Uterine smooth muscle cell (primary cell): ENCODE results near the gene PTMS. TPM values are rescaled to one million over a fixed set of nuclear protein-coding genes. Genes with fewer than 3 reads are reported as not detected.

ENCODE experiments used
- total RNA-seq: library from RNA; depleted of rRNA; stranded (reverse); fragments of >200 nt; gene quantifications from 2 replicates; pipeline ENCODE4 v1.2.3, GENCODE V29; 2014

Gene PTMS, protein sequence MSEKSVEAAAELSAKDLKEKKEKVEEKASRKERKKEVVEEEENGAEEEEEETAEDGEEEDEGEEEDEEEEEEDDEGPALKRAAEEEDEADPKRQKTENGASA
- total RNA-seq, result 60.1 and 63.5 TPM in 2 replicates

GRCh38 chr12:6765634-6766581, at the start of gene PTMS:
Gene PTMS, plus strand, starts transcription at chr12:6766363. Its CDS starts 343 bp downstream, at chr12:6766706.

GRCh38 chr12:6723607-6724408, 42.4 kb upstream of the PTMS start, which contains the start of gene COPS7A:
Gene COPS7A, plus strand, starts transcription at chr12:6724046. Its CDS starts 611 bp downstream, at chr12:6724657.

DNA sequence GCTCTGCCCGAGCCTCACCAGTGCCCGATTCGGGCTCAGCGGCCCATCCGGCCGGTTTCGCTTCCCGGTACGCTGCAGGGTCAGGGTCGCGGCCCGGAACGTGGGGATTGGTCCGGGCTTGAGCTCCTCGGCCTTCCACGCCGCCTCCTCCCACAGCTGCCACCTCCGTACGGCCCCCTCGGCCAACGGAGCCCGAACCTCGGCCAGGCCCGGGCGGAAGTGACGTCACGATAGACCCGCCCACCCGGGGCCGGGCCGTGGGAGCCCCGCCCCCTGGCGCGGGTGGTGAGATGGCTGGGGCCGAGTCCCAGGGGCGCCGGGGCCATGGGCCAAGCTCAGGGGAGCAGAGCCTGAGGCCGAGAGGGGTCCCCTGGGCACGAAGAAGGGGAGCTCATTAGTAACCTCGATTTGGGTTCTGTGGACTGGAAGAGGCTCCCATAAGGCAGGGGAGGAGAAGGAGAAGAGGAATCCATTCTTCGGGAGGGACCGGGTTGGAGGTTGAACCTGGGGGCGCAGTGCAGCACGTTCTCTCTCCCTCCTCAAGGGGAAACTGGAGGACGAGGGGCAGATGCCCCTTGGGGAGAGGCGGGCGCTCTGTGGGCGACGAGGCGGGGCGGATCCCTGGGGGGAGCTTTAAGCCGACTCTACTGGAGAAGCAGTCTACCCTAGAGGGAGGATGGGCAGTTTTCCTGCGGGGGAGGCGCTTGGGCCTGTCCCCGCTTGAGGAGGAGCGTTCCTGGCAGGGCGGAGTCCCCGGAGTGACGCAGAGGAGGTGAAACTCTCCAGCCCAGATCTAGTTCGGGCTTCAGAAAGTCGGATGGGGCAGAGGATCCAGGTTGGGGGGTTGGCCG, 13.0 kb upstream of the PTMS start, which contains the start of gene MLF2:
TSS of gene MLF2 (minus strand) at position 221 of the 851 bp plus-strand sequence. CDS start 807 bp downstream, outside the sequence.

DNA sequence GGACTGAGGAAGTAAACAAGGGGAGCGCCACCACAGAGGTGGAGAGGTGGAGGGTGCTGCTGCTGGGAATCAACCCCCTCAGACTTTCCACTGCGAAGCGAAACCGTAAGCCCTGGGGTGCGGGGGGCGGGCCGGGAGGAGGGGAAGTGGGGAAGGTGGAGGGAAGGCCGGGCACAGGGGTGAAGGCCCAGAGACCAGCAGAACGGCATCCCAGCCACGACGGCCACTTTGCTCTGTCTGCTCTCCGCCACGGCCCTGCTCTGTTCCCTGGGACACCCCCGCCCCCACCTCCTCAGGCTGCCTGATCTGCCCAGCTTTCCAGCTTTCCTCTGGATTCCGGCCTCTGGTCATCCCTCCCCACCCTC, 6.2 kb downstream of the PTMS start, which contains the start of gene LAG3:
TSS of gene LAG3 (plus strand) at position 190 of the 365 bp plus-strand sequence. CDS start 333 bp downstream, outside the sequence.

GRCh38 chr12:6788972-6789924, 23.1 kb downstream of the PTMS start, which contains the start of gene CD4:
Gene CD4, plus strand, starts transcription at chr12:6789528. Its CDS starts 10,611 bp downstream, at chr12:6800139.

Other genes starting within 250 kb of the PTMS start
- gene GAPDH, start 231.8 kb upstream of the PTMS start, total RNA-seq, result 5,674 and 7,219 TPM in 2 replicates
- gene IFFO1, start 210.3 kb upstream of the PTMS start, total RNA-seq, result 15.0 and 15.1 TPM in 2 replicates
- gene NOP2, start 198.1 kb upstream of the PTMS start, total RNA-seq, result 25.4 and 29.9 TPM in 2 replicates
- gene CHD4, start 159.0 kb upstream of the PTMS start, total RNA-seq, result 259 and 264 TPM in 2 replicates
- 0.12 TPM in 1 of 2 replicates, not detected in the other for gene LPAR5, start 130.4 kb upstream of the PTMS start, total RNA-seq
- gene ACRBP, start 118.9 kb upstream of the PTMS start, total RNA-seq, result 0.22 and 0.25 TPM in 2 replicates
- gene ING4, start 103.2 kb upstream of the PTMS start, total RNA-seq, result 20.8 and 30.4 TPM in 2 replicates
- gene ZNF384, start 77.0 kb upstream of the PTMS start, total RNA-seq, result 10.1 and 10.3 TPM in 2 replicates
- gene PIANP, start 65.5 kb upstream of the PTMS start, total RNA-seq, result under 0.01 TPM in 1 of 2 replicates, not detected in the other
- gene COPS7A, start 42.3 kb upstream of the PTMS start, total RNA-seq, result 76.7 and 77.9 TPM in 2 replicates
- 131 and 181 TPM in 2 replicates for gene MLF2, start 13.2 kb upstream of the PTMS start, total RNA-seq
- under 0.01 and 0.11 TPM in 2 replicates for gene LAG3, start 6.2 kb downstream of the PTMS start, total RNA-seq
- 0.25 TPM in 1 of 2 replicates, not detected in the other for gene CD4, start 23.2 kb downstream of the PTMS start, total RNA-seq
- gene GPR162, start 55.5 kb downstream of the PTMS start, total RNA-seq, result 5.0 and 6.0 TPM in 2 replicates
- gene P3H3, start 62.0 kb downstream of the PTMS start, total RNA-seq, result 133 and 175 TPM in 2 replicates
- gene GNB3, start 74.6 kb downstream of the PTMS start, total RNA-seq, result 2.9 and 3.7 TPM in 2 replicates
- 9.0 and 35.9 TPM in 2 replicates for gene CDCA3, start 84.9 kb downstream of the PTMS start, total RNA-seq
- gene USP5, start 85.8 kb downstream of the PTMS start, total RNA-seq, result 94.9 and 147 TPM in 2 replicates
- gene TPI1, start 101.2 kb downstream of the PTMS start, total RNA-seq, result 1,238 and 1,525 TPM in 2 replicates
- 7.0 and 9.5 TPM in 2 replicates for gene SPSB2, start 106.9 kb downstream of the PTMS start, total RNA-seq
- gene LRRC23, start 138.5 kb downstream of the PTMS start, total RNA-seq, result 8.6 and 14.4 TPM in 2 replicates
- 29.0 and 38.4 TPM in 2 replicates for gene ENO2, start 148.2 kb downstream of the PTMS start, total RNA-seq
- gene ATN1, start 161.6 kb downstream of the PTMS start, total RNA-seq, result 15.7 and 22.4 TPM in 2 replicates
- not detected in 2 replicates for gene RNU7-1, start 177.5 kb downstream of the PTMS start, total RNA-seq
- 60.8 and 143 TPM in 2 replicates for gene C12orf57, start 177.7 kb downstream of the PTMS start, total RNA-seq
- 0.11 TPM in 1 of 2 replicates, not detected in the other for gene PTPN6, start 185.0 kb downstream of the PTMS start, total RNA-seq
- gene PHB2, start 204.3 kb downstream of the PTMS start, total RNA-seq, result 155 and 196 TPM in 2 replicates
- 43.5 and 72.2 TPM in 2 replicates for gene EMG1, start 204.6 kb downstream of the PTMS start, total RNA-seq